Left lung (tissue), 14 donors: ENCODE measurements around the gene RNFT2. TPM values are rescaled to one million over a fixed set of nuclear protein-coding genes. Genes with fewer than 3 reads are reported as not detected.
A peak's percentile ranks its signal among the peaks of the same experiment; 100 is the strongest.

Experiments
- ATAC-seq: fragments of 200-7000 bp; cut with Tn5 transposase; one replicate; pipeline ENCODE4 v1.9.1; 2020; ENCODE audit warnings: moderate library complexity
- DNase-seq, 4 donors: peaks; one replicate each; pipeline ENCODE4 v3.0.0-alpha.2; 2013 to 2020
- H3K27ac ChIP-seq, 2 donors: fragments of 200-600 bp; sonication (generic) in 1 of 2; one replicate each; pipeline versions ENCODE4 v1.5.0 to v1.8.0; 2020 to 2021
- H3K27me3 ChIP-seq, 2 donors: fragments of 200-600 bp; sonication (generic) in 1 of 2; one replicate each; pipeline versions ENCODE4 v1.5.0 to v1.8.0; 2020 to 2021
- H3K36me3 ChIP-seq, 2 donors: fragments of 200-600 bp; sonication (generic) in 1 of 2; one replicate each; pipeline versions ENCODE4 v1.5.0 to v1.8.0; 2020 to 2021
- H3K4me1 ChIP-seq, 2 donors: fragments of 200-600 bp; one replicate each; pipeline ENCODE4 v1.8.0; 2021
- H3K4me3 ChIP-seq, 2 donors: fragments of 200-600 bp; sonication (generic) in 1 of 2; one replicate each; pipeline versions ENCODE4 v1.5.0 to v1.8.0; 2020 to 2021; ENCODE audit warnings: mild to moderate bottlenecking in 1 of 2
- H3K9me3 ChIP-seq, 2 donors: fragments of 200-600 bp; sonication (generic) in 1 of 2; one replicate each; pipeline versions ENCODE4 v1.5.0 to v1.8.0; 2020 to 2021
- CTCF ChIP-seq, 2 donors: fragments of 200-600 bp; sonication (generic) in 1 of 2; IDR thresholded peaks; one replicate each; pipeline versions ENCODE4 v1.5.0 to v1.8.0; 2021; ENCODE audit warnings: antibody characterized with exemption in 2 of 2
- intact Hi-C, 2 donors: fragments of 100-400 bp; cut with DNase I; formaldehyde crosslinking; loops; one replicate each; pipeline versions ENCODE4 v1.11.2 to v1.14.2; 2022
- long read RNA-seq, 12 donors: library from polyadenylated mRNA in 2 of 12; unstranded in 2 of 12; transcript quantifications; one replicate each; pipeline ENCODE4 v2.0.0 and lab custom pipeline, GENCODE V29; 2019 to 2026
- polyA plus RNA-seq, 6 donors: library from polyadenylated mRNA; unstranded; fragments of 120-200 nt; gene quantifications; one replicate each; pipeline ENCODE4 v1.2.1, GENCODE V29; 2013; ENCODE audit not compliant: insufficient read length in 6 of 6
- total RNA-seq, 2 donors: library from RNA; stranded (reverse); fragmentation: NEBNext Ultra II Directional; extraction: Animal tissue kit (Norgen Biotek cat#: 25700); gene quantifications; one replicate each; pipeline ENCODE4 v1.2.1, GENCODE V29; 2021
- donor health status: DM: no; HTN: yes; CAD: no.
- donor health status: DM: no; HTN: no; CAD: no.

RNFT2 gene
- total RNA-seq (1 to 10 TPM; 5.3 to 5.5 TPM), polyA plus RNA-seq (1 to 10 TPM; 3.4 to 4.2 (median 3.9) TPM)
- long read RNA-seq, donor 1: 0 reads
- long read RNA-seq, donor 2: 0 reads
- long read RNA-seq, donor 3: 0 reads
- long read RNA-seq, donor 4, partial matches to known transcripts: 1 of 1 reads
- long read RNA-seq, donor 4, other reads (novel, unspliced or antisense): 0 of 1 reads
- long read RNA-seq, donor 5: 0 reads
- long read RNA-seq, donor 6: 0 reads
- long read RNA-seq, donor 7: 0 reads
- long read RNA-seq, donor 8: 0 reads
- long read RNA-seq, donor 9: 0 reads
- long read RNA-seq, donor 10: 0 reads
- long read RNA-seq, donor 11, partial matches to known transcripts: 0 of 1 reads
- long read RNA-seq, donor 11, other reads (novel, unspliced or antisense): 0 of 1 reads
- long read RNA-seq, donor 12: 0 reads

GRCh38 chr12:116737774-116738657 is at the start of gene RNFT2, which contains the start of gene SPRING1:
TSS of gene RNFT2 (plus strand) at chr12:116738315. CDS start at chr12:116740498, 2,183 bp downstream.
TSS of gene SPRING1 (minus strand) at chr12:116738069. CDS start at chr12:116737900, 169 bp downstream.
- peak within 1 kb of the TSS; percentile 70 to 78 for H3K27ac ChIP-seq
- DNase-seq: peak; percentile 99
- peak; percentile 96 for ATAC-seq
- H3K36me3 ChIP-seq: peaks cover 0 to 24% of the 10 kb centered on the region in 2 donors
- no peaks in the 10 kb centered on the region for H3K27me3 ChIP-seq
- H3K9me3 ChIP-seq: no peaks in the 10 kb centered on the region
- H3K4me1 ChIP-seq: peaks cover 4 to 30% of the 10 kb centered on the region in 2 donors
- TF ChIP-seq CTCF (IDR thresholded peaks at IDR 0.05): no peak
- intact Hi-C loops: no loop called here
- peak within 1 kb of the TSS; percentile 76 to 78 for H3K4me3 ChIP-seq

- DNase-seq (no peak), ATAC-seq (no peak)
- intact Hi-C loops: no loop called here
- Histone ChIP-seq H3K36me3 (no peaks in the 10 kb centered on the region), H3K27ac (no peak overlapping the region), H3K4me3 (no peak overlapping the region), H3K27me3 (peaks cover 9 to 17% of the 10 kb centered on the region in 2 donors), H3K9me3 (no peaks in the 10 kb centered on the region), H3K4me1 (peaks cover 12 to 17% of the 10 kb centered on the region in 2 donors)
- no peak for TF ChIP-seq CTCF (IDR thresholded peaks at IDR 0.05)
Observed at GRCh38 chr12:116689521-116689920, 48.6 kb upstream of the RNFT2 start.

- DNase-seq (no peak), ATAC-seq (no peak)
- H3K36me3 ChIP-seq: no peaks in the 10 kb centered on the region
- H3K4me3 ChIP-seq: no peak overlapping the region
- peaks cover 9 to 17% of the 10 kb centered on the region in 2 donors for H3K27me3 ChIP-seq
- H3K4me1 ChIP-seq: peaks cover 12 to 17% of the 10 kb centered on the region in 2 donors
- no peak overlapping the region for H3K27ac ChIP-seq
- H3K9me3 ChIP-seq: no peaks in the 10 kb centered on the region
- no peak for TF ChIP-seq CTCF (IDR thresholded peaks at IDR 0.05)
- intact Hi-C loops: no loop called here
Observed at GRCh38 chr12:116689979-116690744, 48.0 kb upstream of the RNFT2 start.

GRCh38 chr12:116691205-116691604 is 46.9 kb upstream of the RNFT2 start:
- TF ChIP-seq CTCF (IDR thresholded peaks at IDR 0.05): no peak
- Histone ChIP-seq H3K4me1 (peaks cover 12 to 17% of the 10 kb centered on the region in 2 donors), H3K27ac (no peak overlapping the region), H3K4me3 (no peak overlapping the region), H3K36me3 (no peaks in the 10 kb centered on the region), H3K27me3 (peaks cover 9 to 17% of the 10 kb centered on the region in 2 donors), H3K9me3 (no peaks in the 10 kb centered on the region)
- ATAC-seq (no peak), DNase-seq (no peak)
- intact Hi-C loops: no loop called here
